Breast epithelium (tissue), 3 donors: Measurements from ENCODE around the gene LIN28B.

Source experiments
- CTCF ChIP-seq, 3 donors: fragments of 450-650 bp; IDR thresholded peaks; one replicate each; pipeline ENCODE4 v1.5.1; 2016 to 2017; ENCODE audit warnings: antibody characterized with exemption in 3 of 3, mild to moderate bottlenecking in 3 of 3, moderate library complexity in 3 of 3
- POLR2A ChIP-seq: fragments of 450-650 bp; IDR thresholded peaks from one replicate; pipeline ENCODE4 v1.6.1; 2016; ENCODE audit warnings: antibody characterized with exemption, mild to moderate bottlenecking, moderate library complexity

GRCh38 chr6:104930939-104931338 lies 26.0 kb upstream of the LIN28B start:
- TF ChIP-seq CTCF (IDR thresholded peaks at IDR 0.05) = no peak
- no peak for TF ChIP-seq POLR2A
